ENCODE data around the gene CARD9.

- TF ChIP-seq ZNF157 (tag by site-specific recombination; IDR thresholded peaks at IDR 0.05), result no peak
- TF ChIP-seq CTCF (tag by site-specific recombination; IDR thresholded peaks at IDR 0.05), result no peak
- TF ChIP-seq YY1 (tag by site-specific recombination; IDR thresholded peaks at IDR 0.05), result no peak
Measured at GRCh38 chr9:136362450-136362784, 11.1 kb downstream of the CARD9 start.

All from HEK293 (cell line).